NB4 (cell line): ENCODE results near the gene TNNT3.

Experiments
- CTCF ChIP-seq: IDR thresholded peaks from one replicate; pipeline ENCODE4 v1.5.1; 2012; ENCODE audit warnings: low read depth, low read length
- MAX ChIP-seq: IDR thresholded peaks from 2 replicates; pipeline ENCODE4 v1.6.1; 2011; ENCODE audit warnings: low read depth, low read length
- MYC ChIP-seq: IDR thresholded peaks from 2 replicates; pipeline ENCODE4 v1.6.1; 2011; ENCODE audit warnings: low read depth, low read length
- POLR2A ChIP-seq: IDR thresholded peaks from 2 replicates; pipeline ENCODE4 v1.6.1; 2011; ENCODE audit warnings: mild to moderate bottlenecking; ENCODE audit not compliant: insufficient read length; ENCODE audit errors: extremely low read depth

- TF ChIP-seq CTCF, result no peak
- TF ChIP-seq MAX, result no peak
- TF ChIP-seq POLR2A, result no peak
- no peak for TF ChIP-seq MYC
Measured at GRCh38 chr11:1928470-1928890, 9.0 kb downstream of the TNNT3 start.
